ENCODE results near the gene ADAMTS17.

DNA sequence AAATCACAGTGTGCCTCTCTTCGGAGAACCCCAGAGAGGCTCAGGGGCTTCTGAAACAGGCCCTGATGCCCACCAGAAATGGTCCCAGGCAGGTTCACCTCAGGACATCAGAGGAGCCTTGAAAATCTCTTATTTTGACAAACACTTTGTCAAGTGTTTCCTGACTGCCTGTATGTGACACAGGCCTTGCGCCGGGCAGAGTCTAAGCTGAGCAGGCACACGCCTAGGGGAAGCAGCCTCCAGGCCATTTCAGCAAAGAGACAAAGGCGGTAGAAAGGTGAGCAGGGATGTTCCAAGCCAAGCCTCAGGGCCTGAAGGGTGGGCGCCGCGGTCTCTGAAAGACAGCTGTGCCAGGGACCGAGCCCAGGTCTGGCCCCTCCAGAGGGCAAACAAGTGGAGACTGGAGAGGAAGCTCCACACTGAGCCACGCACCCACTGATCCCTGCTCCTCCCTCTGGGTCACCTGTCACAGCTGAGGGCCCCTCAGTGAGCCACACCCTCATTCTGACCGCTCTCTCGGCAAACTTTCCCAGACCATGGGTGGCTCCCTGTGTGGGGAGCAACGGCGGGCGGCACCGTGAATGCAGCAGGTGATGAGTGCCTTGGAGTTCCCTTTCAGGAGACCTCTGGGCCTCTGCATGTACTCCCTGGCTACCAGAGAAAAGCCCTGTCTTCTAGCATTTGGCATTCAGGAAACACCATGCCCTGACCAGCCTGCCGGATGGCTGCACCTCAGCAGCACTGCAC is 136.1 kb downstream of the ADAMTS17 start:
- TF ChIP-seq CTCF (conservative IDR thresholded peaks at IDR 0.05) (no peak), ZFX (IDR thresholded peaks at IDR 0.05) (no peak)
